GM18517 (cell line): ENCODE results near the gene CD6.

ENCODE experiments used
- ATAC-seq: cut with Tn5 transposase; IDR thresholded peaks from one replicate; pipeline ENCODE4 v1.9.1; 2021; ENCODE audit warnings: mild to moderate bottlenecking, moderate library complexity; ENCODE audit not compliant: unreplicated experiment

CD6 gene

GRCh38 chr11:60982184-60982583, 10.7 kb downstream of the CD6 start:
- ATAC-seq = no peak

- no peak for ATAC-seq
Measured at GRCh38 chr11:60984149-60984548, 12.7 kb downstream of the CD6 start.

- ATAC-seq = no peak
Measured at GRCh38 chr11:60984636-60985035, 13.2 kb downstream of the CD6 start.

GRCh38 chr11:60985501-60985900, 14.0 kb downstream of the CD6 start:
- no peak for ATAC-seq

GRCh38 chr11:60985991-60986915, 14.8 kb downstream of the CD6 start:
- no peak for ATAC-seq

- no peak for ATAC-seq
Measured at GRCh38 chr11:60987577-60988277, 16.2 kb downstream of the CD6 start.

GRCh38 chr11:60988658-60989057, 17.2 kb downstream of the CD6 start:
- no peak for ATAC-seq

- ATAC-seq = no peak
Measured at GRCh38 chr11:60989093-60989650, 17.7 kb downstream of the CD6 start.

GRCh38 chr11:60991457-60991856, 20.0 kb downstream of the CD6 start:
- ATAC-seq = no peak

GRCh38 chr11:60992842-60993409, 21.4 kb downstream of the CD6 start:
- no peak for ATAC-seq

GRCh38 chr11:60993615-60994014, 22.1 kb downstream of the CD6 start:
- no peak for ATAC-seq

GRCh38 chr11:60994541-60995080, 23.1 kb downstream of the CD6 start:
- ATAC-seq = no peak

GRCh38 chr11:60995798-60996197, 24.3 kb downstream of the CD6 start:
- no peak for ATAC-seq

GRCh38 chr11:60996381-60997138, 25.1 kb downstream of the CD6 start:
- ATAC-seq = no peak

- no peak for ATAC-seq
Measured at GRCh38 chr11:61000426-61000825, 28.9 kb downstream of the CD6 start.

- no peak for ATAC-seq
Measured at GRCh38 chr11:61001931-61002330, 30.5 kb downstream of the CD6 start.

GRCh38 chr11:61002598-61002997, 31.1 kb downstream of the CD6 start:
- ATAC-seq = no peak

GRCh38 chr11:61004180-61004611, 32.7 kb downstream of the CD6 start:
- ATAC-seq = no peak

GRCh38 chr11:61004761-61005181, 33.3 kb downstream of the CD6 start:
- ATAC-seq = no peak

GRCh38 chr11:61007383-61007955, 36.0 kb downstream of the CD6 start:
- ATAC-seq = no peak
